DMS153 treated with DMSO at 0.1 percent for 48 hours (cell line): Measurements from ENCODE around the gene ST6GALNAC3.
A peak's percentile ranks its signal among the peaks of the same experiment; 100 is the strongest.

Experiments used
- DNase-seq: peaks from one replicate; lab custom pipeline; 2025; ENCODE audit not compliant: unreplicated experiment; lab: John Stamatoyannopoulos, UW

The ST6GALNAC3 gene

GRCh38 chr1:76279101-76279748 is 204.7 kb downstream of the ST6GALNAC3 start:
- no peak for DNase-seq

GRCh38 chr1:76281306-76281705 is 206.8 kb downstream of the ST6GALNAC3 start:
- no peak for DNase-seq

- no peak for DNase-seq
These were observed 210.3 kb downstream of the ST6GALNAC3 start for GRCh38 chr1:76284842-76285241.

- no peak for DNase-seq
These were observed 211.1 kb downstream of the ST6GALNAC3 start for GRCh38 chr1:76285578-76286135.

- DNase-seq = no peak
These were observed 213.4 kb downstream of the ST6GALNAC3 start for GRCh38 chr1:76287917-76288316.

GRCh38 chr1:76288758-76289483 is 214.4 kb downstream of the ST6GALNAC3 start:
- no peak for DNase-seq

- DNase-seq = no peak
These were observed 215.1 kb downstream of the ST6GALNAC3 start for GRCh38 chr1:76289692-76290091.

- DNase-seq = no peak
These were observed 215.7 kb downstream of the ST6GALNAC3 start for GRCh38 chr1:76290271-76290670.

GRCh38 chr1:76291191-76291590 is 216.6 kb downstream of the ST6GALNAC3 start:
- DNase-seq = no peak

GRCh38 chr1:76291737-76292136 is 217.2 kb downstream of the ST6GALNAC3 start:
- DNase-seq = no peak

GRCh38 chr1:76292418-76293184 is 218.1 kb downstream of the ST6GALNAC3 start:
- no peak for DNase-seq

GRCh38 chr1:76293831-76294230 is 219.3 kb downstream of the ST6GALNAC3 start:
- DNase-seq = no peak

- peak; percentile 31 for DNase-seq
These were observed 220.1 kb downstream of the ST6GALNAC3 start for GRCh38 chr1:76294482-76295194.

- DNase-seq = no peak
These were observed 223.9 kb downstream of the ST6GALNAC3 start for GRCh38 chr1:76298399-76298798.

- no peak for DNase-seq
These were observed 224.5 kb downstream of the ST6GALNAC3 start for GRCh38 chr1:76299036-76299435.

GRCh38 chr1:76300556-76300955 is 226.0 kb downstream of the ST6GALNAC3 start:
- no peak for DNase-seq

- no peak for DNase-seq
These were observed 228.3 kb downstream of the ST6GALNAC3 start for GRCh38 chr1:76302711-76303339.

- DNase-seq = peak; percentile 59
These were observed 228.8 kb downstream of the ST6GALNAC3 start for GRCh38 chr1:76303340-76303717.

- DNase-seq = no peak
These were observed 238.8 kb downstream of the ST6GALNAC3 start for GRCh38 chr1:76313304-76313703.

GRCh38 chr1:76314730-76315129 is 240.2 kb downstream of the ST6GALNAC3 start:
- DNase-seq = no peak
